Keratinocyte (primary cell): Measurements from ENCODE around the gene GFAP.

ENCODE experiments used
- EZH2 ChIP-seq: IDR thresholded peaks from one replicate; pipeline ENCODE4 v1.6.1; 2012; ENCODE audit warnings: inconsistent platforms, mild to moderate bottlenecking, low read length, moderate library complexity
- TF ChIP-seq, protein P1 (sequence below), 3 experiments: IDR thresholded peaks in 1 of 3; conservative IDR thresholded peaks in 1 of 3; optimal IDR thresholded peaks in 1 of 3; 2 replicates in 2 of 3; 3 replicates in 1 of 3; pipeline versions ENCODE3 to v1.5.1; 2011; ENCODE audit warnings: low read length in 3 of 3, mild to moderate bottlenecking in 3 of 3, moderate library complexity in 2 of 3, control low read depth in 1 of 3, inconsistent platforms in 1 of 3; ENCODE audit not compliant: insufficient read depth in 2 of 3; ENCODE audit errors: extremely low read depth in 1 of 3

DNA sequence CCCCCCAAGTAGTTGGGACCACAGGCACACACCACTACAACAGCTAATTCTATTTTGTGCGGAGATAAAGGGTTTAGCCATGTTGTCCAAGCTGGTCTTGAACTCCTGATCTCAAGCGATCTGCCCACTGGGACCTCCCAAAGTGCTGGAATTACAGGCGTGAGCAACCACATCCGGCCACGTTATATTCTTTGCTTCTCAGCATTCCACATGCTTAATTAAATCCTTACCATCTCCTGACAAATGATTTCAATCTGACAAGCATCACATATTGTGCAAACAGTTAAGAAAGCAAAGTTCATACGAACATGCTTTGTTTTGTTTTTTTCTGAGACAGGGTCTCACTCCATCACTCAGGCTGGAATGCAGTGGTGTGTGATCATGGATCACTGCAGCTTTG lies 49.4 kb downstream of the GFAP start:
- no peak for TF ChIP-seq EZH2
- TF ChIP-seq, protein P1, sequence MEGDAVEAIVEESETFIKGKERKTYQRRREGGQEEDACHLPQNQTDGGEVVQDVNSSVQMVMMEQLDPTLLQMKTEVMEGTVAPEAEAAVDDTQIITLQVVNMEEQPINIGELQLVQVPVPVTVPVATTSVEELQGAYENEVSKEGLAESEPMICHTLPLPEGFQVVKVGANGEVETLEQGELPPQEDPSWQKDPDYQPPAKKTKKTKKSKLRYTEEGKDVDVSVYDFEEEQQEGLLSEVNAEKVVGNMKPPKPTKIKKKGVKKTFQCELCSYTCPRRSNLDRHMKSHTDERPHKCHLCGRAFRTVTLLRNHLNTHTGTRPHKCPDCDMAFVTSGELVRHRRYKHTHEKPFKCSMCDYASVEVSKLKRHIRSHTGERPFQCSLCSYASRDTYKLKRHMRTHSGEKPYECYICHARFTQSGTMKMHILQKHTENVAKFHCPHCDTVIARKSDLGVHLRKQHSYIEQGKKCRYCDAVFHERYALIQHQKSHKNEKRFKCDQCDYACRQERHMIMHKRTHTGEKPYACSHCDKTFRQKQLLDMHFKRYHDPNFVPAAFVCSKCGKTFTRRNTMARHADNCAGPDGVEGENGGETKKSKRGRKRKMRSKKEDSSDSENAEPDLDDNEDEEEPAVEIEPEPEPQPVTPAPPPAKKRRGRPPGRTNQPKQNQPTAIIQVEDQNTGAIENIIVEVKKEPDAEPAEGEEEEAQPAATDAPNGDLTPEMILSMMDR (optimal IDR thresholded peaks at IDR 0.05 in 1 of 3, IDR thresholded peaks at IDR 0.05 in 1 of 3, conservative IDR thresholded peaks at IDR 0.05 in 1 of 3; ENCODE audit: extremely low read depth in 1 of 3, insufficient read depth in 2 of 3, low read length in 3 of 3) = no peak
